ENCODE data around the gene CBFA2T2. TPM values are rescaled to one million over a fixed set of nuclear protein-coding genes. Genes with fewer than 3 reads are reported as not detected.
"Not testable (repeated sequence)": the region's sequence is repeated elsewhere in the genome, so short reads cannot be mapped to it uniquely, and the experiment has no call there.

CBFA2T2 gene
- total RNA-seq, 2 experiments from 2014 or later: 17.9 to 18.6 TPM

DNA sequence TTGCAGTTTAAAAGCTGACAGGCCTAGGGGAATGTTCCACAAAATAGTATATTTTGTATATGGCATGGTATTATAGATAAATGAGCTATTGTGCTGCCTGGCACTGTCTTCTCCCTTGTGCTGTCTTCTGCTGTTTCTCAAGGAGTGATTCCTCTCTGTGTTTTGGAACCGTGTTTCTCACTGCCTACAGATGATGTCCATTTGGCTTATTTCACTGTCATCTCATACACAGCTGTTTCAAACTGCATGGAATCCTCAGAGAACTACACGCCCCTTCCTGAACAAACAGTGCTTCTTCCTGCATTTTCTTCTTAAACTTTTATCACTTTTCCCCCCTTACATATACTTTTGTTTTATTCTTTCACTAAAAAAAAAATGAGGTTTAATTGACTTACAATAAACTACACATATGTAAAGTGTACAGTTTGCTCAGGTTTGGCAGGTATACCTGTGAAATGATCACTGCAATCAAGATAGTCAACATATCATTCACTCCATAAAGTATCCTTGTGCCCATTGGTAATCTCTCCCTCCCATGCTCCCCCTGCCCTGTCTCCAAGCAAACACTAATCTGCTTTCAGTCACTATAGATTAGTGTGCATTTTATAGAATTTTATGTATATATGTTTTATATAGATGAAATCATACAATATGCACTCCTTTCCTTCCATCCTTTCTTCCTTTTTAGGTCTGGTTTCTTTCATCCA lies 43.0 kb downstream of the CBFA2T2 start:
- no peak for DNase-seq
- peaks cover 3% of the 10 kb centered on the region for H3K4me1 ChIP-seq (ENCODE audit: insufficient read depth, low read length)
- H3K27ac ChIP-seq (ENCODE audit: low read depth in 1 of 2, low read length in 2 of 2): no peak overlapping the region
- H3K4me3 ChIP-seq (ENCODE audit: low read length): no peak overlapping the region
- peak overlapping the region; percentile 16 for H3K27ac Mint-ChIP-seq
- no peaks in the 10 kb centered on the region for H3K27me3 Mint-ChIP-seq
- TF ChIP-seq, protein P1, sequence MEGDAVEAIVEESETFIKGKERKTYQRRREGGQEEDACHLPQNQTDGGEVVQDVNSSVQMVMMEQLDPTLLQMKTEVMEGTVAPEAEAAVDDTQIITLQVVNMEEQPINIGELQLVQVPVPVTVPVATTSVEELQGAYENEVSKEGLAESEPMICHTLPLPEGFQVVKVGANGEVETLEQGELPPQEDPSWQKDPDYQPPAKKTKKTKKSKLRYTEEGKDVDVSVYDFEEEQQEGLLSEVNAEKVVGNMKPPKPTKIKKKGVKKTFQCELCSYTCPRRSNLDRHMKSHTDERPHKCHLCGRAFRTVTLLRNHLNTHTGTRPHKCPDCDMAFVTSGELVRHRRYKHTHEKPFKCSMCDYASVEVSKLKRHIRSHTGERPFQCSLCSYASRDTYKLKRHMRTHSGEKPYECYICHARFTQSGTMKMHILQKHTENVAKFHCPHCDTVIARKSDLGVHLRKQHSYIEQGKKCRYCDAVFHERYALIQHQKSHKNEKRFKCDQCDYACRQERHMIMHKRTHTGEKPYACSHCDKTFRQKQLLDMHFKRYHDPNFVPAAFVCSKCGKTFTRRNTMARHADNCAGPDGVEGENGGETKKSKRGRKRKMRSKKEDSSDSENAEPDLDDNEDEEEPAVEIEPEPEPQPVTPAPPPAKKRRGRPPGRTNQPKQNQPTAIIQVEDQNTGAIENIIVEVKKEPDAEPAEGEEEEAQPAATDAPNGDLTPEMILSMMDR (IDR thresholded peaks at IDR 0.05): no peak
- peaks cover 40% of the 10 kb centered on the region for H3K4me1 Mint-ChIP-seq (ENCODE audit: low read depth)
- peaks cover 2% of the 10 kb centered on the region for H3K36me3 ChIP-seq (ENCODE audit: insufficient read depth, low read length)
- no peak overlapping the region for H3K4me3 Mint-ChIP-seq
- ChIA-PET CTCF (interaction anchor here (0.6 kb wide), 1 partner anchor 851 kb away, joined by 3 read pairs; no protein-coding TSS in a partner anchor), POLR2A (no interaction called here)
- intact Hi-C loops (cut with DNase I, micrococcal nuclease): no loop called here
- no peaks in the 10 kb centered on the region for H3K9me3 ChIP-seq (ENCODE audit: control insufficient read depth in 1 of 2, insufficient read depth in 1 of 2, low read length in 2 of 2)
- ATAC-seq (ENCODE audit: poor library complexity): no peak
- H3K9me3 Mint-ChIP-seq: no peaks in the 10 kb centered on the region
- H3K27me3 ChIP-seq (ENCODE audit: control insufficient read depth in 1 of 2, insufficient read depth in 2 of 2, low read length in 2 of 2): no peaks in the 10 kb centered on the region
- peaks cover 6% of the 10 kb centered on the region for H3K36me3 Mint-ChIP-seq (ENCODE audit: low read depth)

- H3K36me3 Mint-ChIP-seq (ENCODE audit: low read depth); H3K27me3 Mint-ChIP-seq; H3K9me3 Mint-ChIP-seq; POLR2A ChIA-PET; ATAC-seq (ENCODE audit: poor library complexity); H3K9me3 ChIP-seq (ENCODE audit: control insufficient read depth in 1 of 2, insufficient read depth in 1 of 2, low read length in 2 of 2); intact Hi-C loops (cut with DNase I, micrococcal nuclease); H3K4me1 ChIP-seq (ENCODE audit: insufficient read depth, low read length); H3K4me3 ChIP-seq (ENCODE audit: low read length); H3K27me3 ChIP-seq (ENCODE audit: control insufficient read depth in 1 of 2, insufficient read depth in 2 of 2, low read length in 2 of 2); H3K36me3 ChIP-seq (ENCODE audit: insufficient read depth, low read length); CTCF ChIA-PET; DNase-seq; H3K27ac ChIP-seq (ENCODE audit: low read depth in 1 of 2, low read length in 2 of 2); H3K4me3 Mint-ChIP-seq; H3K27ac Mint-ChIP-seq: not testable (repeated sequence)
- H3K4me1 Mint-ChIP-seq (ENCODE audit: low read depth): peaks cover 40% of the 10 kb centered on the region
These were observed 45.8 kb downstream of the CBFA2T2 start for GRCh38 chr20:33535717-33536116.

DNA sequence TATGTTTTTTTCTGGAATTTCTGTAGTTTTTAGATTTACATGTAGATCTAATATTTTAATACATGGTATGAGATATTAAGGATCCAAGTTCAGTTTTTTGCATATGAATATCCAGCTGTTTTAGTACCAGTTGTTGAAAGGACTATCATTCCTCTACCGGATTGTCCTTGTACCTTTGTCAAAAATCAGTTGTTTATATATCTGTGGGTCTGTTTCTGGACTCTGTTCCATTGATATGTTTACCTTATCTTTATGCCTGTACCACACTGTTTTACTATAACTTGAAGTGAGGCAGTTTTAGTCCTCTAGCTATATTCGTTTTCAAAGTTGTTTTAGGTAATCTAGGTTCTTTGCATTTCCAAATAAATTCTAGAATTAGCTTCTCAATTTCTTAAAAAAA lies 47.7 kb downstream of the CBFA2T2 start:
- no peak overlapping the region for H3K27ac Mint-ChIP-seq
- H3K27me3 Mint-ChIP-seq: no peaks in the 10 kb centered on the region
- POLR2A ChIA-PET: interaction anchor here (1.0 kb wide), 1 partner anchor 9 kb away, joined by 3 read pairs; no protein-coding TSS in a partner anchor
- Histone ChIP-seq H3K9me3 (ENCODE audit: control insufficient read depth in 1 of 2, insufficient read depth in 1 of 2, low read length in 2 of 2) (no peaks in the 10 kb centered on the region), H3K27ac (ENCODE audit: low read depth in 1 of 2, low read length in 2 of 2) (no peak overlapping the region), H3K4me1 (ENCODE audit: insufficient read depth, low read length) (no peaks in the 10 kb centered on the region), H3K4me3 (ENCODE audit: low read length) (no peak overlapping the region), H3K36me3 (ENCODE audit: insufficient read depth, low read length) (peaks cover 2% of the 10 kb centered on the region), H3K27me3 (ENCODE audit: control insufficient read depth in 1 of 2, insufficient read depth in 2 of 2, low read length in 2 of 2) (no peaks in the 10 kb centered on the region)
- DNase-seq (no peak), ATAC-seq (ENCODE audit: poor library complexity) (no peak)
- intact Hi-C loops (cut with DNase I, micrococcal nuclease): no loop called here
- no peak overlapping the region for H3K4me3 Mint-ChIP-seq
- H3K4me1 Mint-ChIP-seq (ENCODE audit: low read depth): peaks cover 31% of the 10 kb centered on the region
- TF ChIP-seq, protein P1 (IDR thresholded peaks at IDR 0.05): no peak
- no peaks in the 10 kb centered on the region for H3K9me3 Mint-ChIP-seq
- CTCF ChIA-PET: no interaction called here
- H3K36me3 Mint-ChIP-seq (ENCODE audit: low read depth): peaks cover 6% of the 10 kb centered on the region

GRCh38 chr20:33539129-33539528 lies 49.2 kb downstream of the CBFA2T2 start:
- Histone ChIP-seq H3K4me3 (ENCODE audit: low read length) (no peak overlapping the region), H3K27ac (ENCODE audit: low read depth in 1 of 2, low read length in 2 of 2) (no peak overlapping the region), H3K4me1 (ENCODE audit: insufficient read depth, low read length) (no peaks in the 10 kb centered on the region), H3K9me3 (ENCODE audit: control insufficient read depth in 1 of 2, insufficient read depth in 1 of 2, low read length in 2 of 2) (no peaks in the 10 kb centered on the region), H3K36me3 (ENCODE audit: insufficient read depth, low read length) (peaks cover under 1% of the 10 kb centered on the region), H3K27me3 (ENCODE audit: control insufficient read depth in 1 of 2, insufficient read depth in 2 of 2, low read length in 2 of 2) (no peaks in the 10 kb centered on the region)
- no peak overlapping the region for H3K27ac Mint-ChIP-seq
- POLR2A ChIA-PET: no interaction called here
- peaks cover 31% of the 10 kb centered on the region for H3K4me1 Mint-ChIP-seq (ENCODE audit: low read depth)
- TF ChIP-seq, protein P1 (IDR thresholded peaks at IDR 0.05): no peak
- H3K4me3 Mint-ChIP-seq: no peak overlapping the region
- DNase-seq (no peak), ATAC-seq (ENCODE audit: poor library complexity) (no peak)
- H3K9me3 Mint-ChIP-seq: no peaks in the 10 kb centered on the region
- intact Hi-C loops (cut with DNase I, micrococcal nuclease): no loop called here
- H3K27me3 Mint-ChIP-seq: no peaks in the 10 kb centered on the region
- CTCF ChIA-PET: no interaction called here
- peaks cover 6% of the 10 kb centered on the region for H3K36me3 Mint-ChIP-seq (ENCODE audit: low read depth)

Measured in CD4-positive, alpha-beta T cell (primary cell).